ENCODE results near the gene XRRA1.

Gene XRRA1

GRCh38 chr11:74950374-74950969, 1.6 kb upstream of the XRRA1 start:
- H3K4me3 ChIP-seq (ENCODE audit: low read length in 2 of 2), result peak overlapping the region; percentile 97 to 100
- no peaks in the 10 kb centered on the region for H3K27me3 ChIP-seq (ENCODE audit: control insufficient read depth in 1 of 2, insufficient read depth in 2 of 2, low read length in 2 of 2)
- H3K4me1 ChIP-seq (ENCODE audit: control insufficient read depth, insufficient read depth, low read length), result peaks cover 17% of the 10 kb centered on the region
- no peaks in the 10 kb centered on the region for H3K36me3 ChIP-seq (ENCODE audit: control insufficient read depth in 2 of 2, insufficient read depth in 2 of 2, low read length in 2 of 2)
- H3K9ac ChIP-seq (ENCODE audit: low read length in 2 of 2), result peak overlapping the region; percentile 95 to 96
- H3K9me3 ChIP-seq (ENCODE audit: control insufficient read depth in 2 of 2, low read length in 2 of 2), result no peaks in the 10 kb centered on the region
- no peak overlapping the region for H3K27ac ChIP-seq (ENCODE audit: low read length)

- Histone ChIP-seq H3K9me3 (ENCODE audit: control insufficient read depth in 2 of 2, low read length in 2 of 2) (no peaks in the 10 kb centered on the region), H3K4me3 (ENCODE audit: low read length in 2 of 2) (peak overlapping the region; percentile 97 to 100), H3K9ac (ENCODE audit: low read length in 2 of 2) (peak overlapping the region; percentile 95 to 96), H3K27me3 (ENCODE audit: control insufficient read depth in 1 of 2, insufficient read depth in 2 of 2, low read length in 2 of 2) (no peaks in the 10 kb centered on the region), H3K36me3 (ENCODE audit: control insufficient read depth in 2 of 2, insufficient read depth in 2 of 2, low read length in 2 of 2) (no peaks in the 10 kb centered on the region), H3K27ac (ENCODE audit: low read length) (peak overlapping the region; percentile 76), H3K4me1 (ENCODE audit: control insufficient read depth, insufficient read depth, low read length) (peaks cover 17% of the 10 kb centered on the region)
These were observed 854 bp upstream of the XRRA1 start for GRCh38 chr11:74949753-74950137.

- H3K27me3 ChIP-seq (ENCODE audit: control insufficient read depth in 1 of 2, insufficient read depth in 2 of 2, low read length in 2 of 2), result no peaks in the 10 kb centered on the region
- peak overlapping the region; percentile 76 for H3K27ac ChIP-seq (ENCODE audit: low read length)
- peak overlapping the region; percentile 95 for H3K9ac ChIP-seq (ENCODE audit: low read length in 2 of 2)
- H3K4me3 ChIP-seq (ENCODE audit: low read length in 2 of 2), result peak overlapping the region; percentile 97 to 100
- H3K36me3 ChIP-seq (ENCODE audit: control insufficient read depth in 2 of 2, insufficient read depth in 2 of 2, low read length in 2 of 2), result peaks cover 0 to 4% of the 10 kb centered on the region in 2 donors
- no peaks in the 10 kb centered on the region for H3K9me3 ChIP-seq (ENCODE audit: control insufficient read depth in 2 of 2, low read length in 2 of 2)
- peaks cover 17% of the 10 kb centered on the region for H3K4me1 ChIP-seq (ENCODE audit: control insufficient read depth, insufficient read depth, low read length)
These were observed 369 bp downstream of the XRRA1 start for GRCh38 chr11:74948546-74948897.

- H3K27ac ChIP-seq (ENCODE audit: low read length), result no peak overlapping the region
- H3K27me3 ChIP-seq (ENCODE audit: control insufficient read depth in 1 of 2, insufficient read depth in 2 of 2, low read length in 2 of 2), result no peaks in the 10 kb centered on the region
- no peaks in the 10 kb centered on the region for H3K9me3 ChIP-seq (ENCODE audit: control insufficient read depth in 2 of 2, low read length in 2 of 2)
- H3K36me3 ChIP-seq (ENCODE audit: control insufficient read depth in 2 of 2, insufficient read depth in 2 of 2, low read length in 2 of 2), result peaks cover 17 to 25% of the 10 kb centered on the region in 2 donors
- H3K9ac ChIP-seq (ENCODE audit: low read length in 2 of 2), result no peak overlapping the region
- H3K4me3 ChIP-seq (ENCODE audit: low read length in 2 of 2), result no peak overlapping the region
- peaks cover 1% of the 10 kb centered on the region for H3K4me1 ChIP-seq (ENCODE audit: control insufficient read depth, insufficient read depth, low read length)
These were observed 6.7 kb downstream of the XRRA1 start for GRCh38 chr11:74942073-74942759.

- no peak overlapping the region for H3K4me3 ChIP-seq (ENCODE audit: low read length in 2 of 2)
- no peak overlapping the region for H3K27ac ChIP-seq (ENCODE audit: low read length)
- H3K9me3 ChIP-seq (ENCODE audit: control insufficient read depth in 2 of 2, low read length in 2 of 2), result no peaks in the 10 kb centered on the region
- H3K4me1 ChIP-seq (ENCODE audit: control insufficient read depth, insufficient read depth, low read length), result peaks cover 7% of the 10 kb centered on the region
- H3K9ac ChIP-seq (ENCODE audit: low read length in 2 of 2), result no peak overlapping the region
- H3K27me3 ChIP-seq (ENCODE audit: control insufficient read depth in 1 of 2, insufficient read depth in 2 of 2, low read length in 2 of 2), result no peaks in the 10 kb centered on the region
- peaks cover 20 to 31% of the 10 kb centered on the region in 2 donors for H3K36me3 ChIP-seq (ENCODE audit: control insufficient read depth in 2 of 2, insufficient read depth in 2 of 2, low read length in 2 of 2)
These were observed 7.4 kb downstream of the XRRA1 start for GRCh38 chr11:74941492-74941891.

GRCh38 chr11:74937696-74938475, 11.0 kb downstream of the XRRA1 start:
- Histone ChIP-seq H3K4me1 (ENCODE audit: control insufficient read depth, insufficient read depth, low read length) (peaks cover 8% of the 10 kb centered on the region), H3K9ac (ENCODE audit: low read length in 2 of 2) (no peak overlapping the region), H3K36me3 (ENCODE audit: control insufficient read depth in 2 of 2, insufficient read depth in 2 of 2, low read length in 2 of 2) (peaks cover 41 to 50% of the 10 kb centered on the region in 2 donors), H3K27ac (ENCODE audit: low read length) (no peak overlapping the region), H3K9me3 (ENCODE audit: control insufficient read depth in 2 of 2, low read length in 2 of 2) (no peaks in the 10 kb centered on the region), H3K27me3 (ENCODE audit: control insufficient read depth in 1 of 2, insufficient read depth in 2 of 2, low read length in 2 of 2) (no peaks in the 10 kb centered on the region), H3K4me3 (ENCODE audit: low read length in 2 of 2) (no peak overlapping the region)

- no peak overlapping the region for H3K4me3 ChIP-seq (ENCODE audit: low read length in 2 of 2)
- no peak overlapping the region for H3K27ac ChIP-seq (ENCODE audit: low read length)
- H3K36me3 ChIP-seq (ENCODE audit: control insufficient read depth in 2 of 2, insufficient read depth in 2 of 2, low read length in 2 of 2), result peaks cover 41 to 48% of the 10 kb centered on the region in 2 donors
- no peak overlapping the region for H3K9ac ChIP-seq (ENCODE audit: low read length in 2 of 2)
- peaks cover 8% of the 10 kb centered on the region for H3K4me1 ChIP-seq (ENCODE audit: control insufficient read depth, insufficient read depth, low read length)
- H3K27me3 ChIP-seq (ENCODE audit: control insufficient read depth in 1 of 2, insufficient read depth in 2 of 2, low read length in 2 of 2), result no peaks in the 10 kb centered on the region
- no peaks in the 10 kb centered on the region for H3K9me3 ChIP-seq (ENCODE audit: control insufficient read depth in 2 of 2, low read length in 2 of 2)
These were observed 11.9 kb downstream of the XRRA1 start for GRCh38 chr11:74936976-74937375.

DNA sequence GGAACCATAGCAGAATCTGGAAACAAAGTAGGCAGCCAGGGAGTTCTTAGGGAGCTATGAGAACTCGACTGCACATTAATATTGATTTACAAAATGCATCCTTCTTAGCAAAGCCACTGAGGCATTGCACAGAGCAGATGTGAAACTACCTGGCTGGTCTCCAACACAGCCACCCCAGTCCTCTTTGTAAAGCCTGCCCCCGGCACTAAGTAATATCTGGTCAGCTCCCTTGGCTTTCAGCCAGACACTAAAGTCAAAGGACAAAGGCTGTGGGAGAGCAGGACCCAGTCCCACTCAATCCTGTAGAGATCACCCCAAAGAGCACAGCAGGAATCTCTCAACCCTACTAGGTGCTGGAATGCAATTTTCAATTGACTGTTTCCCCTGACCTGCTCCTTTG, 12.8 kb downstream of the XRRA1 start:
- peaks cover 39 to 45% of the 10 kb centered on the region in 2 donors for H3K36me3 ChIP-seq (ENCODE audit: control insufficient read depth in 2 of 2, insufficient read depth in 2 of 2, low read length in 2 of 2)
- H3K9me3 ChIP-seq (ENCODE audit: control insufficient read depth in 2 of 2, low read length in 2 of 2), result no peaks in the 10 kb centered on the region

DNA sequence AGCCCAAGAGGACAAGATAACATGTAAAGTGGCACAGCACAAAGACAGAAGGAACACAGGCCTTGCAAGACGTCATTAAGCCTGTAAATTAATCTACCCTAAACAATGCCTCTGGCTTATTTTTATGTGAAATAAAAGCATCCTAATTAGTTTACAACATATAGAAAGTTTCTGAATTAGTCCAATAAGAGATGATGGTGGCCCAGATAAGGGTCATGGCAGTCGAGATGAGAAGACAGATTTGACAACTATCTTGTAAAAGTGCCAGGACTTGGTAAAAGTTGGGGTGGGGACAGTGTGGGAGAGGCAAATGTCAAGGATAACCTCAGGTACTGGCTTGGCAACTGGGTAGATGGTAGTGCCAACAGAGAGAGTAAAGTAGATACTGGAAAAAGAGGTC, 13.6 kb downstream of the XRRA1 start:
- Histone ChIP-seq H3K27me3 (ENCODE audit: control insufficient read depth in 1 of 2, insufficient read depth in 2 of 2, low read length in 2 of 2) (no peaks in the 10 kb centered on the region), H3K27ac (ENCODE audit: low read length) (no peak overlapping the region), H3K36me3 (ENCODE audit: control insufficient read depth in 2 of 2, insufficient read depth in 2 of 2, low read length in 2 of 2) (peaks cover 35 to 38% of the 10 kb centered on the region in 2 donors), H3K9ac (ENCODE audit: low read length in 2 of 2) (no peak overlapping the region), H3K4me3 (ENCODE audit: low read length in 2 of 2) (no peak overlapping the region), H3K4me1 (ENCODE audit: control insufficient read depth, insufficient read depth, low read length) (peaks cover 8% of the 10 kb centered on the region), H3K9me3 (ENCODE audit: control insufficient read depth in 2 of 2, low read length in 2 of 2) (no peaks in the 10 kb centered on the region)

More for the DNA sequence above, 12.8 kb downstream of the XRRA1 start:
- no peaks in the 10 kb centered on the region for H3K27me3 ChIP-seq (ENCODE audit: control insufficient read depth in 1 of 2, insufficient read depth in 2 of 2, low read length in 2 of 2)
- H3K4me1 ChIP-seq (ENCODE audit: control insufficient read depth, insufficient read depth, low read length), result peaks cover 8% of the 10 kb centered on the region
- no peak overlapping the region for H3K4me3 ChIP-seq (ENCODE audit: low read length in 2 of 2)
- no peak overlapping the region for H3K27ac ChIP-seq (ENCODE audit: low read length)
- no peak overlapping the region for H3K9ac ChIP-seq (ENCODE audit: low read length in 2 of 2)

DNA sequence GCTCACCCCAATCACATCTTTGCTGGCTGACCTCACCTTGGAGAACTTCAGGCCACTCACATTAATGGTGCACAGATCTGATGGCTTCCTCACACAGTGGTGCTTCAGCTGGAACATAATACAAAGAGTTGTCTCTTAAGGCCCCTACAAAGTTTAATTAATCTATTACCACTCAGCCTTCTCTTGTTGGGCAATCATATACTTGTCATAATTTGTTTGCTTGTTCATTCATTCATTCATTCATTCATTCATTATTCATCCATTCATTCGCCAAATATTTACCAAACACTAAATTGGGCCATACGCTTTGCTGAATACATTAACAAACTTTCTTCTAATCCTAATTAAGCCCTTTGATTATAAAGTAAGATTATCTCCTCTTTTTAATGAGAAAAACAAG, 15.1 kb downstream of the XRRA1 start:
- H3K36me3 ChIP-seq (ENCODE audit: control insufficient read depth in 2 of 2, insufficient read depth in 2 of 2, low read length in 2 of 2), result peaks cover 30 to 38% of the 10 kb centered on the region in 2 donors
- no peaks in the 10 kb centered on the region for H3K27me3 ChIP-seq (ENCODE audit: control insufficient read depth in 1 of 2, insufficient read depth in 2 of 2, low read length in 2 of 2)
- H3K4me1 ChIP-seq (ENCODE audit: control insufficient read depth, insufficient read depth, low read length), result peaks cover 8% of the 10 kb centered on the region
- no peak overlapping the region for H3K4me3 ChIP-seq (ENCODE audit: low read length in 2 of 2)
- no peak overlapping the region for H3K27ac ChIP-seq (ENCODE audit: low read length)
- H3K9me3 ChIP-seq (ENCODE audit: control insufficient read depth in 2 of 2, low read length in 2 of 2), result no peaks in the 10 kb centered on the region
- no peak overlapping the region for H3K9ac ChIP-seq (ENCODE audit: low read length in 2 of 2)

Measured in stomach smooth muscle (tissue), 2 donors.